K562 (cell line): ENCODE measurements around the gene PPP1R37. TPM values are rescaled to one million over a fixed set of nuclear protein-coding genes. Genes with fewer than 3 reads are reported as not detected.

Source experiments
- ARID1B ChIP-seq: fragments of 450-650 bp; IDR thresholded peaks from 2 replicates; pipeline ENCODE4 v1.6.1; 2016; ENCODE audit warnings: antibody characterized with exemption, mild to moderate bottlenecking, inconsistent platforms
- CAMTA2 ChIP-seq: fragments of 250-450 bp; sonication (Bioruptor Pico); conservative IDR thresholded peaks from 2 replicates; pipeline ENCODE4 v1.5.1; 2022
- CCAR2 ChIP-seq: fragments of 200-400 bp; formaldehyde crosslinking; IDR thresholded peaks from 2 replicates; pipeline ENCODE4 v1.6.1; 2017; ENCODE audit warnings: mild to moderate bottlenecking, low read depth, low read length
- ELF2 ChIP-seq: fragments of 250-450 bp; sonication (Bioruptor Pico); IDR thresholded peaks from 2 replicates; pipeline ENCODE4 v1.5.0; 2021; ENCODE audit warnings: mild to moderate bottlenecking
- ESRRB ChIP-seq: fragments of 250-450 bp; sonication (Bioruptor Pico); IDR thresholded peaks from 2 replicates; pipeline ENCODE4 v1.5.0; 2020; ENCODE audit warnings: mild to moderate bottlenecking, moderate library complexity, borderline replicate concordance
- FIP1L1 ChIP-seq: fragments of 200-400 bp; formaldehyde crosslinking; IDR thresholded peaks from 2 replicates; pipeline ENCODE4 v1.6.1; 2018; ENCODE audit warnings: mild to moderate bottlenecking, low read depth, low read length; ENCODE audit not compliant: poor library complexity, severe bottlenecking
- FUS ChIP-seq: fragments of 200-400 bp; formaldehyde crosslinking; optimal IDR thresholded peaks from 2 replicates; pipeline ENCODE3; 2017; ENCODE audit warnings: low read depth, low read length
- MITF ChIP-seq: IDR thresholded peaks from 2 replicates; pipeline ENCODE4 v1.6.1; 2014; ENCODE audit warnings: antibody characterized with exemption
- MTA1 ChIP-seq: fragments of 450-650 bp; IDR thresholded peaks from 2 replicates; pipeline ENCODE4 v1.6.1; 2017; ENCODE audit warnings: borderline replicate concordance
- NR2C1 ChIP-seq, 2 experiments: fragments of 450-650 bp; IDR thresholded peaks; 2 replicates each; pipeline ENCODE4 v1.6.1; 2017; ENCODE audit warnings: mild to moderate bottlenecking in 2 of 2, antibody characterized with exemption in 1 of 2, inconsistent platforms in 1 of 2, missing compliant biosample characterization in 1 of 2, missing genetic modification characterization in 1 of 2
- SIX5 ChIP-seq, 2 experiments: IDR thresholded peaks; 2 replicates each; pipeline ENCODE4 v1.6.1; 2011; ENCODE audit warnings: low read length in 2 of 2, borderline replicate concordance in 1 of 2, low read depth in 1 of 2, mild to moderate bottlenecking in 1 of 2, moderate library complexity in 1 of 2; ENCODE audit not compliant: insufficient read depth in 1 of 2
- ZC3H8 ChIP-seq: fragments of 450-650 bp; IDR thresholded peaks from 2 replicates; pipeline ENCODE4 v1.6.1; 2017
- ZFP1 ChIP-seq: fragments of 450-650 bp; formaldehyde crosslinking; IDR thresholded peaks from 2 replicates; pipeline ENCODE4 v1.4.0; 2020; ENCODE audit warnings: mild to moderate bottlenecking, mixed read lengths
- ZFP30 ChIP-seq: fragments of 250-450 bp; sonication (Bioruptor Pico); IDR thresholded peaks from 2 replicates; pipeline ENCODE4 v1.8.0; 2022; ENCODE audit warnings: moderate library complexity, mild to moderate bottlenecking, inconsistent platforms, borderline replicate concordance
- ZFP36 ChIP-seq: fragments of 150-350 bp; IDR thresholded peaks from 2 replicates; pipeline ENCODE4 v1.6.1; 2018; ENCODE audit warnings: low read length, low read depth; ENCODE audit not compliant: partially characterized antibody
- ZNF12 ChIP-seq: sonication (generic); formaldehyde crosslinking; IDR thresholded peaks from 2 replicates; pipeline ENCODE4 v1.4.0; 2020; ENCODE audit warnings: mild to moderate bottlenecking, missing genetic modification reagents
- ZNF431 ChIP-seq: sonication (generic); formaldehyde crosslinking; IDR thresholded peaks from 2 replicates; pipeline ENCODE4 v1.8.0; 2022; ENCODE audit warnings: mild to moderate bottlenecking, missing genetic modification reagents
- ZNF695 ChIP-seq: fragments of 450-650 bp; formaldehyde crosslinking; IDR thresholded peaks from 2 replicates; pipeline ENCODE4 v1.4.0; 2020; ENCODE audit warnings: mild to moderate bottlenecking, moderate library complexity
- polyA plus RNA-seq, 8 experiments: library from polyadenylated mRNA; depleted of rRNA in 4 of 8; stranded (reverse) in 5 of 8; unstranded in 3 of 8; fragments of >200 nt; fragmentation: Nextera tagmentation in 2 of 8; fragmentation: Illumina TruSeq in 1 of 8; extraction: Ambion mirVana in 2 of 8; extraction: Trizol in 1 of 8; gene quantifications; 2 replicates each; pipeline versions ENCODE4 v1.2.1 to v1.2.3, GENCODE V29; 2011 to 2014; ENCODE audit warnings: inconsistent platforms in 1 of 8, missing spikeins in 1 of 8
- total RNA-seq, 7 experiments: library from RNA; depleted of rRNA in 6 of 7; stranded (reverse); fragments of >200 nt in 6 of 7; fragmentation: Illumina TruSeq in 2 of 7; extraction: Trizol in 2 of 7; gene quantifications; 2 replicates each; pipeline versions ENCODE4 v1.2.1 to v1.2.3, GENCODE V29; 2011 to 2021; ENCODE audit warnings: low replicate concordance in 1 of 7
- TF ChIP-seq, protein P1 (sequence below): fragments of 150-350 bp; IDR thresholded peaks from 2 replicates; pipeline ENCODE4 v1.6.1; 2014; ENCODE audit warnings: low read depth, mild to moderate bottlenecking, low read length, borderline replicate concordance
- TF ChIP-seq, protein P2 (sequence below), 2 experiments: fragments of 250-450 bp in 1 of 2; fragments of 450-650 bp in 1 of 2; sonication (Bioruptor Pico) in 1 of 2; IDR thresholded peaks; 2 replicates each; pipeline versions ENCODE4 v1.6.1 to v1.8.0; 2016 to 2021; ENCODE audit warnings: mild to moderate bottlenecking in 2 of 2, moderate library complexity in 2 of 2, missing compliant biosample characterization in 1 of 2, missing genetic modification characterization in 1 of 2
- TF ChIP-seq, protein P3 (sequence below): sonication (generic); formaldehyde crosslinking; IDR thresholded peaks from 2 replicates; pipeline ENCODE4 v1.8.0; 2022; ENCODE audit warnings: missing genetic modification reagents, mild to moderate bottlenecking, moderate library complexity, borderline replicate concordance

Gene PPP1R37
- total and polyA plus RNA-seq, 9 of the 15 experiments (the other 6 are each of a cell fraction or from before 2014, with no cell fraction given): 0.04 to 20.3 (median 7.3) TPM

- TF ChIP-seq, protein P1, sequence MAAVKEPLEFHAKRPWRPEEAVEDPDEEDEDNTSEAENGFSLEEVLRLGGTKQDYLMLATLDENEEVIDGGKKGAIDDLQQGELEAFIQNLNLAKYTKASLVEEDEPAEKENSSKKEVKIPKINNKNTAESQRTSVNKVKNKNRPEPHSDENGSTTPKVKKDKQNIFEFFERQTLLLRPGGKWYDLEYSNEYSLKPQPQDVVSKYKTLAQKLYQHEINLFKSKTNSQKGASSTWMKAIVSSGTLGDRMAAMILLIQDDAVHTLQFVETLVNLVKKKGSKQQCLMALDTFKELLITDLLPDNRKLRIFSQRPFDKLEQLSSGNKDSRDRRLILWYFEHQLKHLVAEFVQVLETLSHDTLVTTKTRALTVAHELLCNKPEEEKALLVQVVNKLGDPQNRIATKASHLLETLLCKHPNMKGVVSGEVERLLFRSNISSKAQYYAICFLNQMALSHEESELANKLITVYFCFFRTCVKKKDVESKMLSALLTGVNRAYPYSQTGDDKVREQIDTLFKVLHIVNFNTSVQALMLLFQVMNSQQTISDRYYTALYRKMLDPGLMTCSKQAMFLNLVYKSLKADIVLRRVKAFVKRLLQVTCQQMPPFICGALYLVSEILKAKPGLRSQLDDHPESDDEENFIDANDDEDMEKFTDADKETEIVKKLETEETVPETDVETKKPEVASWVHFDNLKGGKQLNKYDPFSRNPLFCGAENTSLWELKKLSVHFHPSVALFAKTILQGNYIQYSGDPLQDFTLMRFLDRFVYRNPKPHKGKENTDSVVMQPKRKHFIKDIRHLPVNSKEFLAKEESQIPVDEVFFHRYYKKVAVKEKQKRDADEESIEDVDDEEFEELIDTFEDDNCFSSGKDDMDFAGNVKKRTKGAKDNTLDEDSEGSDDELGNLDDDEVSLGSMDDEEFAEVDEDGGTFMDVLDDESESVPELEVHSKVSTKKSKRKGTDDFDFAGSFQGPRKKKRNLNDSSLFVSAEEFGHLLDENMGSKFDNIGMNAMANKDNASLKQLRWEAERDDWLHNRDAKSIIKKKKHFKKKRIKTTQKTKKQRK: no peak
- TF ChIP-seq ELF2 (CRISPR knock-in tag) (no peak), FUS (no peak), ZNF695 (CRISPR knock-in tag) (no peak), ARID1B (no peak), ZNF431 (no peak; the same call in 1 of the 2 replicates), CCAR2 (no peak), ESRRB (no peak), SIX5 (IDR thresholded peaks at IDR 0.05; ENCODE audit: borderline replicate concordance in 1 of 2, insufficient read depth in 1 of 2, low read depth in 1 of 2, low read length in 2 of 2) (no peak), MTA1 (no peak), ZNF12 (peak; percentile 24; the same call in 1 of the 2 replicates), ZC3H8 (no peak), MITF (no peak), ZFP1 (no peak), CAMTA2 (no peak), FIP1L1 (no peak), ZFP30 (CRISPR knock-in tag) (no peak), ZFP36 (no peak), NR2C1 (IDR thresholded peaks at IDR 0.05) (no peak), NR2C1 (tag; IDR thresholded peaks at IDR 0.05) (no peak)
- TF ChIP-seq, protein P2, sequence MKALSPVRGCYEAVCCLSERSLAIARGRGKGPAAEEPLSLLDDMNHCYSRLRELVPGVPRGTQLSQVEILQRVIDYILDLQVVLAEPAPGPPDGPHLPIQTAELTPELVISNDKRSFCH (CRISPR knock-in tag; IDR thresholded peaks at IDR 0.05): no peak
- TF ChIP-seq, protein P2 (tag; IDR thresholded peaks at IDR 0.05): no peak
- TF ChIP-seq, protein P3, sequence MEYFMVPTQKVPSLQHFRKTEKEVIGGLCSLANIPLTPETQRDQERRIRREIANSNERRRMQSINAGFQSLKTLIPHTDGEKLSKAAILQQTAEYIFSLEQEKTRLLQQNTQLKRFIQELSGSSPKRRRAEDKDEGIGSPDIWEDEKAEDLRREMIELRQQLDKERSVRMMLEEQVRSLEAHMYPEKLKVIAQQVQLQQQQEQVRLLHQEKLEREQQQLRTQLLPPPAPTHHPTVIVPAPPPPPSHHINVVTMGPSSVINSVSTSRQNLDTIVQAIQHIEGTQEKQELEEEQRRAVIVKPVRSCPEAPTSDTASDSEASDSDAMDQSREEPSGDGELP: no peak
Measured at GRCh38 chr19:45078390-45079062, 14.5 kb upstream of the PPP1R37 start (continued).
